Motor neuron (in vitro differentiated cells): ENCODE data around the gene PDCD7. TPM values are rescaled to one million over a fixed set of nuclear protein-coding genes. Genes with fewer than 3 reads are reported as not detected.
A peak's percentile ranks its signal among the peaks of the same experiment; 100 is the strongest.
"Not testable (repeated sequence)": the region's sequence is repeated elsewhere in the genome, so short reads cannot be mapped to it uniquely, and the experiment has no call there.

ENCODE experiments used
- ATAC-seq, 8 experiments: fragments of 200-7000 bp; cut with Tn5 transposase; replicated peaks in 6 of 8; 2 replicates each; pipeline ENCODE4 v1.8.0; 2021; ENCODE audit warnings: mild to moderate bottlenecking in 8 of 8, moderate library complexity in 8 of 8
- H3K27ac ChIP-seq, 2 donors: fragments of 250-450 bp; sonication (Bioruptor Pico); 2 replicates each; pipeline ENCODE4 v1.9.0; 2021; ENCODE audit warnings: antibody characterized with exemption in 2 of 2, mild to moderate bottlenecking in 2 of 2, moderate library complexity in 1 of 2
- H3K4me1 ChIP-seq, 2 donors: fragments of 250-450 bp; sonication (Bioruptor Pico); replicated peaks in 1 of 2; 2 replicates each; pipeline ENCODE4 v1.6.1; 2021; ENCODE audit warnings: antibody characterized with exemption in 2 of 2, mild to moderate bottlenecking in 2 of 2, moderate library complexity in 1 of 2
- H3K4me3 ChIP-seq, 5 donors: fragments of 250-450 bp; sonication (Bioruptor Pico); 2 replicates each; pipeline ENCODE4 v1.9.0; 2021; ENCODE audit warnings: antibody characterized with exemption in 5 of 5, mild to moderate bottlenecking in 5 of 5, moderate library complexity in 4 of 5
- WGBS, 10 experiments: fragments of 450-650 bp; shearing (Covaris generic); methylation state at CpG; one replicate each; pipeline ENCODE4 v1.0.0; 2022; 5-methylcytosine and 5-hydroxymethylcytosine counted together
- in situ Hi-C, 9 experiments: fragments of 400-800 bp; cut with MboI; loops; one replicate each; pipeline ENCODE4 v1.15.0; 2021; ENCODE audit warnings: low sequenced_read_pairs in 9 of 9, low pct_unique_long_range_greater_than_20kb in 2 of 9; ENCODE audit not compliant: unreplicated experiment in 9 of 9
- total RNA-seq, 8 experiments: library from RNA; unstranded; fragments of 300-600 nt; gene quantifications; 2 replicates each; pipeline versions ENCODE4 v1.2.3 to v1.2.4, GENCODE V29; 2022

Gene PDCD7
- total RNA-seq, 8 experiments from 2014 or later: 13.4 to 20.9 (median 17.5) TPM

GRCh38 chr15:65095011-65095746, 38.4 kb downstream of the PDCD7 start:
- in situ Hi-C loops: no loop called here

GRCh38 chr15:65094294-65094995, 39.2 kb downstream of the PDCD7 start:
- in situ Hi-C loops: no loop called here
- 80 to 100% methylated on average over 1 of the region's 14 CpGs; no CpG with 5 or more reads in 8 of the 10 experiments for WGBS, 10 experiments
- peak in 3 of 8 experiments; percentile 6 to 31 (median 17) for ATAC-seq
- H3K4me1 ChIP-seq: peaks cover 0 to under 1% of the 10 kb centered on the region in 2 donors
- H3K27ac ChIP-seq: no peak overlapping the region
- no peak overlapping the region for H3K4me3 ChIP-seq

More at GRCh38 chr15:65095011-65095746, 38.4 kb downstream of the PDCD7 start:
- ATAC-seq: peak in 2 of 8 experiments; percentile 16 to 24
- Histone ChIP-seq H3K27ac (no peak overlapping the region), H3K4me3 (no peak overlapping the region), H3K4me1 (no peaks in the 10 kb centered on the region)
- 0 to 100% (median 56%) methylated on average over 1 to 3 of the region's 5 CpGs; no CpG with 5 or more reads in 2 of the 10 experiments for WGBS, 10 experiments

GRCh38 chr15:65093793-65094170, 39.8 kb downstream of the PDCD7 start:
- ATAC-seq, in situ Hi-C loops, H3K4me1 ChIP-seq, H3K27ac ChIP-seq, H3K4me3 ChIP-seq: not testable (repeated sequence)
- WGBS, 10 experiments: 67 to 94% (median 94%) methylated on average over 1 to 7 of the region's 13 CpGs; no CpG with 5 or more reads in 7 of the 10 experiments

- in situ Hi-C loops: no loop called here
- H3K27ac ChIP-seq: no peak overlapping the region
- peaks cover 0 to 4% of the 10 kb centered on the region in 2 donors for H3K4me1 ChIP-seq
- WGBS, 10 experiments: 40 to 100% (median 80%) methylated on average over 1 to 6 of the region's 17 CpGs; no CpG with 5 or more reads in 3 of the 10 experiments
- ATAC-seq: peak in 2 of 8 experiments; percentile 6 to 38
- no peak overlapping the region for H3K4me3 ChIP-seq
Measured at GRCh38 chr15:65092911-65093792, 40.5 kb downstream of the PDCD7 start.

GRCh38 chr15:65091946-65092770, 41.5 kb downstream of the PDCD7 start:
- in situ Hi-C loops: no loop called here
- ATAC-seq: peak in 1 of 8 experiments; percentile 33
- no peak overlapping the region for H3K4me3 ChIP-seq
- peaks cover 0 to 4% of the 10 kb centered on the region in 2 donors for H3K4me1 ChIP-seq
- WGBS, 10 experiments: 17 to 87% (median 69%) methylated on average over 1 to 8 of the region's 12 CpGs; no CpG with 5 or more reads in 2 of the 10 experiments
- no peak overlapping the region for H3K27ac ChIP-seq

GRCh38 chr15:65089206-65089824, 44.3 kb downstream of the PDCD7 start:
- in situ Hi-C loops: no loop called here
- 55 to 100% (median 88%) methylated on average over 1 to 3 of the region's 5 CpGs; no CpG with 5 or more reads in 3 of the 10 experiments for WGBS, 10 experiments
- H3K27ac ChIP-seq: no peak overlapping the region
- ATAC-seq: no peak
- H3K4me1 ChIP-seq: peaks cover 4 to 6% of the 10 kb centered on the region in 2 donors
- H3K4me3 ChIP-seq: no peak overlapping the region

- in situ Hi-C loops: no loop called here
- H3K27ac ChIP-seq: no peak overlapping the region
- H3K4me3 ChIP-seq: no peak overlapping the region
- peaks cover 10 to 11% of the 10 kb centered on the region in 2 donors for H3K4me1 ChIP-seq
- WGBS, 10 experiments: 70 to 100% (median 78%) methylated on average over 1 to 4 of the region's 6 CpGs; no CpG with 5 or more reads in 6 of the 10 experiments
- no peak for ATAC-seq
Measured at GRCh38 chr15:65088643-65089021, 45.0 kb downstream of the PDCD7 start.

GRCh38 chr15:65087873-65088642, 45.5 kb downstream of the PDCD7 start:
- WGBS, 10 experiments: 33 to 91% (median 76%) methylated on average over 2 to 7 of the region's 13 CpGs; no CpG with 5 or more reads in 4 of the 10 experiments
- in situ Hi-C loops: no loop called here
- no peak for ATAC-seq

GRCh38 chr15:65087411-65087810, 46.2 kb downstream of the PDCD7 start:
- ATAC-seq: no peak
- in situ Hi-C loops: no loop called here
- 75 to 100% (median 90%) methylated on average over 1 of the region's 3 CpGs; no CpG with 5 or more reads in 6 of the 10 experiments for WGBS, 10 experiments
- Histone ChIP-seq H3K4me3 (no peak overlapping the region), H3K27ac (no peak overlapping the region), H3K4me1 (peaks cover 21 to 22% of the 10 kb centered on the region in 2 donors)

More at GRCh38 chr15:65087873-65088642, 45.5 kb downstream of the PDCD7 start:
- Histone ChIP-seq H3K4me3 (no peak overlapping the region), H3K4me1 (peaks cover 15% of the 10 kb centered on the region in 2 donors), H3K27ac (no peak overlapping the region)

GRCh38 chr15:65086680-65087111, 46.9 kb downstream of the PDCD7 start:
- 78 to 100% (median 100%) methylated on average over 1 to 3 of the region's 6 CpGs; no CpG with 5 or more reads in 5 of the 10 experiments for WGBS, 10 experiments
- in situ Hi-C loops: no loop called here
- no peak overlapping the region for H3K4me3 ChIP-seq

More at GRCh38 chr15:65086680-65087111, 46.9 kb downstream of the PDCD7 start:
- Histone ChIP-seq H3K27ac (no peak overlapping the region), H3K4me1 (peaks cover 25 to 28% of the 10 kb centered on the region in 2 donors)
- ATAC-seq: peak in 5 of 8 experiments; percentile 9 to 57 (median 11)
